ENCODE measurements around the gene SCAF1. TPM values are rescaled to one million over a fixed set of nuclear protein-coding genes. Genes with fewer than 3 reads are reported as not detected.

SCAF1 gene
- polyA plus RNA-seq, 1 experiment: 2.5 TPM

- Histone ChIP-seq H3K27me3 (ENCODE audit: control insufficient read depth, insufficient read depth, low read length) (no peaks in the 10 kb centered on the region), H3K9me3 (ENCODE audit: control insufficient read depth, insufficient read depth, low read length) (no peaks in the 10 kb centered on the region; the same call in 1 of the 2 replicates), H3K4me3 (ENCODE audit: low read depth, low read length) (no peak overlapping the region), H3K27ac (ENCODE audit: low read depth, low read length) (no peak overlapping the region)
- TF ChIP-seq CTCF (IDR thresholded peaks at IDR 0.05; ENCODE audit: low read depth, low read length): no peak
- ChIA-PET CTCF (interaction anchor here (1.3 kb wide), 1 partner anchor 24 kb away, joined by 4 read pairs; no protein-coding TSS in a partner anchor), POLR2A (interaction anchor here (1.1 kb wide), 1 partner anchor 14 kb away, joined by 3 read pairs; the partner anchor contains the start of gene NOSIP)
- no peak for DNase-seq (ENCODE audit: low read depth, low spot score)
Measured at GRCh38 chr19:49594157-49594992, 47.6 kb upstream of the SCAF1 start.

- no peak for TF ChIP-seq CTCF (IDR thresholded peaks at IDR 0.05; ENCODE audit: low read depth, low read length)
- Histone ChIP-seq H3K4me3 (ENCODE audit: low read depth, low read length) (no peak overlapping the region), H3K27ac (ENCODE audit: low read depth, low read length) (no peak overlapping the region), H3K9me3 (ENCODE audit: control insufficient read depth, insufficient read depth, low read length) (no peaks in the 10 kb centered on the region; the same call in 1 of the 2 replicates), H3K27me3 (ENCODE audit: control insufficient read depth, insufficient read depth, low read length) (no peaks in the 10 kb centered on the region)
- CTCF ChIA-PET: interaction anchor here (1.3 kb wide), 1 partner anchor 25 kb away, joined by 4 read pairs; no protein-coding TSS in a partner anchor
- POLR2A ChIA-PET: no interaction called here
- DNase-seq (ENCODE audit: low read depth, low spot score): no peak
Measured at GRCh38 chr19:49594993-49595818, 46.8 kb upstream of the SCAF1 start.

- no peak for DNase-seq (ENCODE audit: low read depth, low spot score)
- ChIA-PET POLR2A (no interaction called here), CTCF (no interaction called here)
- no peak overlapping the region for H3K4me3 ChIP-seq (ENCODE audit: low read depth, low read length)
- no peak for TF ChIP-seq CTCF (IDR thresholded peaks at IDR 0.05; ENCODE audit: low read depth, low read length)
- H3K27ac ChIP-seq (ENCODE audit: low read depth, low read length): no peak overlapping the region
- no peaks in the 10 kb centered on the region for H3K27me3 ChIP-seq (ENCODE audit: control insufficient read depth, insufficient read depth, low read length)
- no peaks in the 10 kb centered on the region; the same call in 1 of the 2 replicates for H3K9me3 ChIP-seq (ENCODE audit: control insufficient read depth, insufficient read depth, low read length)
Measured at GRCh38 chr19:49595819-49596404, 46.1 kb upstream of the SCAF1 start.

- POLR2A ChIA-PET: no interaction called here
- Histone ChIP-seq H3K9me3 (ENCODE audit: control insufficient read depth, insufficient read depth, low read length) (no peaks in the 10 kb centered on the region; the same call in 1 of the 2 replicates), H3K27me3 (ENCODE audit: control insufficient read depth, insufficient read depth, low read length) (no peaks in the 10 kb centered on the region), H3K27ac (ENCODE audit: low read depth, low read length) (no peak overlapping the region), H3K4me3 (ENCODE audit: low read depth, low read length) (no peak overlapping the region)
- CTCF ChIA-PET: no interaction called here
- no peak for TF ChIP-seq CTCF (IDR thresholded peaks at IDR 0.05; ENCODE audit: low read depth, low read length)
- no peak for DNase-seq (ENCODE audit: low read depth, low spot score)
Measured at GRCh38 chr19:49596407-49596806, 45.6 kb upstream of the SCAF1 start.
